Stimulated activated CD8-positive, alpha-beta memory T cell treated with anti-CD3 and anti-CD28 coated beads, Interleukin-4, amount 100 ng/mL, for 1 hour (primary cell): ENCODE data around the gene CDCA8.
"Not testable (repeated sequence)": the region's sequence is repeated elsewhere in the genome, so short reads cannot be mapped to it uniquely, and the experiment has no call there.

Experiments
- DNase-seq, 2 donors: peaks; one replicate each; pipeline ENCODE4 v3.0.0-alpha.2; 2020; ENCODE audit warnings: low read depth in 2 of 2, low spot score in 1 of 2

Gene CDCA8

GRCh38 chr1:37732111-37732780 is 39.9 kb downstream of the CDCA8 start:
- no peak for DNase-seq

DNA sequence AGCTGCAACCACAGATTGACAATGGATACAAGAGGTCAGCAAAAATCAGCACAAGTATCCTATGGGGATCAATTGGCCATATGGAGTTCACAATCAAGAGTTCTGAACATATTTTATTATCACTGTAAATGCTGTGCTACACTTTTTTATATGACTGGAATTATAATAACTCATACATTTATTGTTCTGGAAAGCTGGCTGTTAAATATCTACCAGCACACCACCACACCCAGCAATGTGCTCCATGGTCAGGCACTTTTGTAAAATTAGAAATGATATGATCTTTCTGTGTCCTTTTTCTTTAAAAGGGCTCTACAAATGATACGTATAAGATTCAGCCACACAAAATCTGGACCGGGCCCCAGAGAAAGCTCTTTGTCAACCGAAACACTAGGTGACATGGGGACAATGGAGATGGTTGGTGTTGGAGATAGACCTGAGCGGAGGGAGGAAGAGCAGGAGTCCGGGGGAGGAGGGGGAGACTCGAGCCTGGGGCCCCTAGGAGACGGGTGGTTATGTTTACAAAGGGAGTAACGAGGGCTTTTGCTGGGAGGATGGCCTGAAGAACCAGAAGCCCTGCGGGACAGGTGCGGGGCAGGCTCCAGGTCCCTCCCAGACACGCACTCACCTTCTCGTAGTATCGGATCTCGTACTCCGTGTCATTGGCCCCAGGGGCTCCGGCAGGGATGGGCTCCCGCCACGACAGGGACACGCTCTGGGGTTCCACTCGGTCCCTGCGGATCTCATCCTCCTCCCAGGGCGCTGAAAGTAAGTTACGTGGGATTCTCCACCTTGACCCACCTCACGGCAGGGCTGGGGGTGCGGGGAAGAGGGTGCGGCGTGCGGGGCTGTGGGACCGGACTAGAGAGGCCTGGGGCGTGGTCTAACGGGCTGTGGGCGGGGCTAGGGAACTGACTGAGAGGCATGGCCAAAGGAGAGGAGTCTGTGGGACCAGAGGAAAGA is 42.6 kb downstream of the CDCA8 start:
- DNase-seq: no peak

- not testable (repeated sequence) for DNase-seq
These were observed 45.7 kb downstream of the CDCA8 start for GRCh38 chr1:37737975-37738374.

- DNase-seq: not testable (repeated sequence)
These were observed 46.3 kb downstream of the CDCA8 start for GRCh38 chr1:37738619-37739018.

GRCh38 chr1:37739222-37739621 is 46.9 kb downstream of the CDCA8 start:
- no peak for DNase-seq

DNA sequence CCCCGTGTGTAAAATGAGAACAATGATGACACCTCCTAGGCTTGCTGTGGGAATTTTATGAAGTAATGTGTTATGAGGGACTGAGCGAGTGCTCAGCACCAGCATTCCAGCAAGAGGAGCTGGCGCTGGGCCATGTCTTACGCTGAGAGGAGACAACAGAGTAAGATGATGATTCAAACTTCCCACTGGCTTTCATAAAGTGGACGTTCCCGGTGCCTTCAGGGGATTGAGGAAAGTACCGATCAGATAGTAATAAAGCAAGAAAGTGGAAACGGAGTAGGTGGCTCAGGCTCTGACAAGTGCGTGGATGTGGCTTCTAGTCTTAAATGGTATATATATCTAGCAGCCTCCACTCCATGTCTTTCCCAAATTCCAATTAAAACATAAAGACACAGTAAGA is 48.8 kb downstream of the CDCA8 start:
- no peak for DNase-seq

DNA sequence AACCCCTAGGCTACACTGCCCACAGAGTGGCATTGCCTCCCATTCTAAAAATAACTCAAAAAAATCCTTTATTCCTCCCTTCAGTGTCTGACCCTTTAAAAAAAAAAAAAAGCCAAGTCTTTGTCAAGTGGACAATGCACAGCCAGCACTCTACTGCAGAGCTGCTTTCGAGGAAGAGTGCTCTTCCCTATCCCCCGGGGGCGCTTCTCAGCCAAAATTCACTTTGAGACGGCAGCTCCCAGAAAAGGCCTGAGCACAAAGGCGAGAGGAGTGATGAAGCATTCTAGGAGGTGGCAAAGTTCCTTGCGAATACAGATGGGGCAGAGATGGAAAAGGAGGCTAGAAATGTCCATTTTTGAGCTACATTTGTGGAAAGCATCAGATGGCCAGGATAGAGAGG is 49.3 kb downstream of the CDCA8 start:
- DNase-seq: no peak

DNA sequence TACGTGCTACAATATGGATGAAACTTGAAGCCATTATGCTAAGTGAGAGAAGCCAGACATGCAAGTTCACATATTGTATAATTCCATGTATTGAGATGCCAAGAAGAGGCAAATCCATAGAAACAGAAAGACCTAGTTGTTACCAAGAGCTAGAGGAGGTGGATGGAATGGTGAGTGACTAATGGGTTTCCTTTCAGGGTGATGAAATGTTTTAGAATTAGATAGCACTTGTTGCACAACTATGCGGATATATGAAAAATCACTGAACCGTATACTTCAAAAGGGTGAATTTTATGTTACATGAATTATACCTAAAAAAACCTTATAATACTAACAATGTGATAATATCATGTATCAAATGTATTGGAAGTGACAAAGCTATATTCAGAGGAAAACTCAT is 54.5 kb downstream of the CDCA8 start:
- no peak for DNase-seq

GRCh38 chr1:37748565-37748964 is 56.2 kb downstream of the CDCA8 start:
- no peak for DNase-seq

DNA sequence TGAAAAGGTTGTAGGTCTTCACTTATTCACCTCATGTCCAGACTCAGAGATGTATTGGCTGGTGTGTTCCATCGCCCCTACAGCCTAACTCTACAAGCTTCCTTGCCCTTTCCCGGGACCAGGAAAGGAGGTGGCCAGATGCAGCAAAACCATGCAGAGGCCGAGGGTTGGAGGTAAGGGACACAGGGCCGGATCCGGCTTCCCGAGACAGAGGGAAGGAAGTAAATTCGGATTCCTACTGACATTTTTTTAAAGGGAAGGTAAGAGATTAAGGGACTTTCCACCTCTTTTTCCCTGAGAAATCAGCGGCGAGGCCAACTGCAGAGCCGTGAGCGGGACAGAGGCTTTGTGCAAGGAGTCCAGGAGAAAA is 59.9 kb downstream of the CDCA8 start:
- no peak for DNase-seq

DNA sequence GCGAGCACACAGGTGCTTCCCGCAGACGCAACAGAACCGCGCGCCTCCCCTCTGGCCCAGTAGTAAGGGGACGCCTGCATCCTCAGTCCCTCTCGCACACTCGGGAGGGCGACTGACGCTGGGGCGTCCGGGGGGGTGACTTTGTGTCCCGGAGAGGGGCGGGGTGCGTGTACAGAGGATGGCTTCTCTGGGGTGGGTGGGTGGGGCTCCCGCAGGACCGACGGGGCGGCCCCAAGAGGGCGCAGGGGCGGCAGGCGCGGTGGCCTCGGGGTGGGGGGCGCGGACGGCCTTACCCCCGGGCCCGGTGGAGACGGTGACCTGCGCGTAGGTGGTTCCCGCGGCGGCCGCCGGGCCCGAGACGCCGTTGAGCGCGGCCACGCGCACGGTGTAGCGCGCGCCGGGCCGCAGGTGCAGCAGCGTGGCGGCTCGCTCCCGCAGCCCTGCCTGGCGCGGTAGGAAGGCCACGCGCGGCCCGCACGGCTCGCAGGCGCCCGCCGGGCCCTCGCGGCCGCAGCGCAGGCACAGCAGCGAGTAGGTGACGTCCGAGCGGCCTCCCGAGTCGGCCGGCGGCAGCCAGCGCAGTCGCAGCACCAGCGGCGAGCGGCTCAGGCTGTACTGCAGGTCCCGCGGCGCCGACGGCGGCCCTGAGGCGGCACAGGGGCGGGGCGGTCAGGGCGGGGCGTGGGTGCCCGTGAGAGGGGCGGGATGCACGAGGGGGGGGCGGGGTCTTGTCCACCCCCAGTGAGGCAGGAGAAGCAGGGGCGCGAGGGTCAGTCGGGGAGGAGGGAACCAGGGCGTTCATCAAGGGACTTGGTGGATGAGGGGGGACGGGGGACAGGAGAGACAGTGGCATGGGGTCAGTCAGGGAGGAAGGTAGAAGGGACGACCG is 60.5 kb downstream of the CDCA8 start:
- no peak for DNase-seq

DNA sequence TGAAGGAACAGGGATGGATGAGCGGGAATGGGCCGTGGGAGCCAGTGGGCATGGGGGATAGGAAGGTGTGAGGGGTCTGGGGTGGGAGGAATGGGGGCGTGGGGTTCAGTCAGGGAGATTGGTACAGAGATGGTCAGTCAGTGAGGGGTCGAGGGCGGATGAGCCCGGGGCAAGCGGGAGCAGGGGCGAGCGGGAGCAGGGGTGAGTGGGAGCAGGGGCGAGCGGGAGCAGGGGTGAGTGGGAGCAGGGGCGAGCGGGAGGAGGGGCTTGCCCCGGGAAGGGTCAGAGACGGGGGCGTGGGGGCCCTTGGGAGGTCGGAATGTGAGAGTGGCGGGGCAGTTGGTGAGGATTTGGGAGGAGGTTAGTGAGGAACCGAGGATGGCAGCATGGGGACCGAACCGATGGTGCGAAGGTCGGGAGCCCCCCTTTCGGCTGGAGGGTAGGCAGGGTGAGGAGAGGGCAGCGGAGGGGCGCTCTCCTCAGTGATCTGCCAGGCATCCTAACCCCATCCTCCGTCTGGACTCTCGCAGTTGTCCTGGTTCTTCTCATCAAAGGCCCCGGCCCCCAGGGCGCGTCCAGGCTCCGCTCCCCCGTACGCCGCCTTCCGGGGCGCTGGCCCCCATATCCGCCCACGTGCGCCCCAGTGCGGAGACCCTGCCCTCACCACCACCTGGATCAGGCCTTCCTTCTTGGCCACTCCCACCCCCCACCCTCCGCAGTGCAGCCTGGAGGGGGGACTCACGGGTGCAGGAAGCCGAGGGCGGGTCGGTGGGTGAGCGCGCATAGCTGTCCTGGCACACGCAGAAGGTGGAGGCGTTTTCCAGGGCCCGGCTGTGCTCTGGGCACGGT is 61.4 kb downstream of the CDCA8 start:
- no peak for DNase-seq

GRCh38 chr1:37755290-37755689 is 63.0 kb downstream of the CDCA8 start:
- no peak for DNase-seq

DNA sequence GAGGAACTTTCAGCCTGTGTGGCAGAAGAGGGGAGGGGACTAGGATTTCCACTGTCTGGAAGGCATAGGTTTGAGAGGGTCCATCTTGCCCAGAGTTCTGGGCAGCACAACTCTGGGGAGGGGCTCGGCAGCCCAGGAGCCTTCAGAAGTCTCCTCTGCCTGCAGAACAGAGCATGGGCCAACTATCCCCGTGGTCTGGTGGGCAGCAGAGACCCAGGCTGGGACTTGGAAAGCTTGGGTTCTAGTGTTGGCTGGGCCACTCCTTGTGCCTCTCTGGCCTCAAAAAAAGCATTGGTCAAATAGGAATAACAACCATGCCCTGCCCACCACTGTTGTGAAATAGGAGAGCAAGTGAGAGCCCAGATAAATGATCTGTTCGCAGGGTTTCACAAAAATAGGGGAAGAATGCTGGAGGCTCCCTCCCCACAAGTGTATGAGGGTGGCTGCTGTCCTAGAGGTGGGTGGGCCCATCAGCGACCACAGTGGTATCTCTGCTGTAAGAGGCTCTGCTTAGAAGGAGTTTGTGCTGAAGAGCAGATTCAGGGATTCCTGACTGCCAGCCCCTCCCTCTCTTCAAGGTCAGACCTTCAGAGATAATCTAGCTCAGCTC is 63.7 kb downstream of the CDCA8 start:
- no peak for DNase-seq
